Progenitor cell of endocrine pancreas (in vitro differentiated cells): ENCODE results near the gene MRPL36. TPM values are rescaled to one million over a fixed set of nuclear protein-coding genes. Genes with fewer than 3 reads are reported as not detected.

Source experiments
- DNase-seq: peaks from one replicate; pipeline ENCODE4 v3.0.0; 2021; ENCODE audit warnings: low spot score; ENCODE audit not compliant: unreplicated experiment
- H3K27ac Mint-ChIP-seq: 2 replicates; pipeline ENCODE4 v1.8.0; 2021; ENCODE audit warnings: mild to moderate bottlenecking, moderate library complexity, mixed read lengths
- H3K27me3 Mint-ChIP-seq: 2 replicates; pipeline ENCODE4 v1.8.0; 2021; ENCODE audit warnings: mixed read lengths
- H3K36me3 Mint-ChIP-seq: 2 replicates; pipeline ENCODE4 v1.8.0; 2022; ENCODE audit warnings: mixed read lengths; ENCODE audit not compliant: insufficient read depth
- H3K4me1 Mint-ChIP-seq: 2 replicates; pipeline ENCODE4 v1.8.0; 2021; ENCODE audit warnings: low read depth, mixed read lengths
- H3K4me3 Mint-ChIP-seq: 2 replicates; pipeline ENCODE4 v1.8.0; 2021; ENCODE audit warnings: low read depth, mild to moderate bottlenecking, moderate library complexity, mixed read lengths
- H3K9me3 Mint-ChIP-seq: 2 replicates; pipeline ENCODE4 v1.8.0; 2021; ENCODE audit warnings: low read depth, mixed read lengths
- CTCF ChIP-seq: fragments of 200-600 bp; sonication (generic); IDR thresholded peaks from one replicate; pipeline ENCODE4 v1.5.0; 2021; ENCODE audit warnings: antibody characterized with exemption, mild to moderate bottlenecking; ENCODE audit not compliant: unreplicated experiment
- total RNA-seq: library from RNA; stranded (reverse); gene quantifications from 2 replicates; pipeline ENCODE4 v1.2.1, GENCODE V29; 2021

The MRPL36 gene
- total RNA-seq, 1 donor from 2014 or later = 40.5 TPM

DNA sequence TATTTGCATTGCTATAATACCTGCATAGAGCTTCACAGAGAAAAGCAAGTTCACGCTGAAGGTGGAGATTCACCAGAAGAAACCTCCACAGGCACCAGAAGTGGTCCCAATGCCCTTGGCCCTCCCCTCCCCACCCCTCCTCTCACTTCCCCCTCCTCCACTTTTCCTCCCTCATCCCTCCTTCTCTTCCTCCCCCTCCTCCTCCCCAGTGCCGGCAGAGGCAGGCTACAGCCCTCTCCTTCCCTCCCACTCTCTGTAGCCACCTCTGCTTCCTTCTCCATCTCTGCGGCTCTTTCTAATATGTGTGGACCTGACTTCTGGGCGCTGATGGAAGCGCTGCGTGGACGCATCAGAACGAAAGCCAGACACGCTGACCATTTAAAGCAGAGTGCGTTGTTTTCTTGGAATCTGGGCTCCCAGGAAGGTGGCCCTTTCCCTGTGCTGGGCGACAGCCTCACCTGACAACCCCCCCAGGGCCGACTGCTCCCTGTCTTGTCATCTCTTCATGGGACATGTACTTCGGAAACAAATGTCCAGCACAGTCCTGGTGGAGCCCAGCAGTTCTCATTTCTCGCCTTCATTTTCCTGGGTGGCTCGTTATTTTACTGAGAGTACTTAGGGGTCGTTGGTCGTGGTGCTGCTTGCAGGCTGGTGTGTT is 31.1 kb upstream of the MRPL36 start:
- Mint-ChIP-seq H3K4me3 (no peak overlapping the region), H3K9me3 (no peaks in the 10 kb centered on the region), H3K4me1 (no peaks in the 10 kb centered on the region), H3K27ac (no peak overlapping the region), H3K36me3 (peaks cover 8% of the 10 kb centered on the region), H3K27me3 (peaks cover 38% of the 10 kb centered on the region)
- DNase-seq = no peak
- TF ChIP-seq CTCF = no peak

DNA sequence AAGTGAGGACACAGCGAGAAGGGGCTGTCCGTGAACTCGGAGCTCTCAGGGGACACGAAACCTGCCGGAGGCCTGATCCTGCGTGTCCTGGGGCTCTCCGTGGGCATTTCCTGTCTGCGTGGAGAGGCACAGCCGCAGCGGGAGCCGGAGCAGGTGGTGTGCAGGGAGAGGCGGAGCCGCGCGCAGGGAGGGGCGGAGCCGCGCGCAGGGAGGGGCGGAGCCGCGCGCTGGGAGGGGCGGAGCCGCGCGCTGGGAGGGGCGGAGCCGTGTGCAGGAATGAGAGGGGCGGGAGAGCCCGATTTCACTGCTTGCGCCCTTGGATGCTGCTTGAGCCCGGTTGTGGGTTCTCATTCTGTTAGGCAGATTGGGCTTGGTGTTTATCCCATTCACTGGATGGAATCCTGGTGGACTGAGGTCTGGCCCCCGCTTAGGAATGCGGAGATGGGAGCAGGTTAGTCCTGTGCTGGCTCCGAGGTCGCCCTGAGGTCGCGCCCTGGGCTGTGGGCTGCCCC is 28.3 kb upstream of the MRPL36 start:
- Mint-ChIP-seq H3K27me3 (peaks cover 16% of the 10 kb centered on the region), H3K9me3 (no peaks in the 10 kb centered on the region), H3K4me1 (no peaks in the 10 kb centered on the region), H3K4me3 (no peak overlapping the region), H3K36me3 (peaks cover 10% of the 10 kb centered on the region), H3K27ac (no peak overlapping the region)
- DNase-seq = no peak
- TF ChIP-seq CTCF = no peak

DNA sequence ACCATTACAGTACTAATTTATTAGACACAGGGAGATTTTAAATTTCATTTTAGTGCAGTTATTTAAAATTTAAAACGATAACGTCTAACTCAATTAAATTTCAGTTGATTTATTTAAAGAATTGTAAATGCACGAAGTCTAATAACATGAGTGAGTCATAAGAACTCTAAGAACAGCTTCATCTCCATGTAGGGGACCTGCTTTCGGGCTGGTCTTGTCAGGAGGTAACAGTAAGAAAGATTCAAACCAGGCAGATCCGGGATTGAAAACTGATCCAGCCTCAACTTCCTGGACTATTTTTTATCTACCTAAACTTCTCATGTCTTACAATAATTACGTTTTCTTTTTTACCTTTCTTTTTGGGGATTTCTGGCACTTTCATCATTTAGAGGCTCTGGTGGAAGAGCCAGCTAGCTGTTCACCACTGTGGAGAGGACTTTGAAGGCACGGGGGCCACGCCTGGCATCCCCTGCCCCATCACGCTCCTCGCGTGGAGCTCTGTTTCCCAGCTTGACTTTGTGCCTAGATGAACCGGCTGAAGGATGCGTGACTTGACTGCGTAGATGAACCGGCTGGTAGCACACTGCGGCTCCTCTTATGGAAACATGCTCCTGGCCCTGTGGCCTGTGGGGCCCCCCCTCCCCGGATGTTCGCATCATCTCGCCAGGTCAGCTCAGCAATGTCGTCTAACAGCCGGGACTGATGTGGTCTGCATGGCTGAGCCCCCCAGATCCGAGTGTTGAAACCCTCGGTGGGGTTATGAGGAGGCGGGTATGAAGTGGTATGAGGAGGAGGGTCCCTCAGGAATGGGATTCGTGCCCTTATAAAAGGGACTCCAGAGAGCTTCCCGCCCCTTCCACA is 27.6 kb upstream of the MRPL36 start:
- no peaks in the 10 kb centered on the region for H3K9me3 Mint-ChIP-seq
- no peak overlapping the region for H3K27ac Mint-ChIP-seq
- H3K4me1 Mint-ChIP-seq = no peaks in the 10 kb centered on the region
- H3K27me3 Mint-ChIP-seq = peaks cover 11% of the 10 kb centered on the region
- H3K36me3 Mint-ChIP-seq = peaks cover 10% of the 10 kb centered on the region
- no peak overlapping the region for H3K4me3 Mint-ChIP-seq
- TF ChIP-seq CTCF = no peak
- no peak for DNase-seq

- DNase-seq = no peak
- no peak for TF ChIP-seq CTCF
- Mint-ChIP-seq H3K9me3 (no peaks in the 10 kb centered on the region), H3K4me3 (no peak overlapping the region), H3K4me1 (no peaks in the 10 kb centered on the region), H3K36me3 (peaks cover 15% of the 10 kb centered on the region), H3K27me3 (peaks cover 5% of the 10 kb centered on the region), H3K27ac (no peak overlapping the region)
Measured at GRCh38 chr5:1826235-1826980, 26.8 kb upstream of the MRPL36 start.
